ENCODE results near the gene C10orf105. TPM values are rescaled to one million over a fixed set of nuclear protein-coding genes. Genes with fewer than 3 reads are reported as not detected.

C10orf105 gene
- total RNA-seq, 2 experiments from 2014 or later, result 0.09 to 0.15 TPM

- Histone ChIP-seq H3K79me2 (ENCODE audit: insufficient read depth, low read depth, low read length) (no peaks in the 10 kb centered on the region), H2AFZ (ENCODE audit: low read length) (peak overlapping the region; percentile 15; the same call in 1 of the 2 replicates), H3K9me3 (ENCODE audit: low read length) (0 out of 2 replicates have a peak, but pooled peaks cover 3% of the 10 kb centered on the region), H3K4me2 (ENCODE audit: low read length) (peak overlapping the region; percentile 40), H3K4me3 (ENCODE audit: low read depth, low read length, poor library complexity, severe bottlenecking) (peak overlapping the region; percentile 7), H3K36me3 (ENCODE audit: insufficient read depth, low read length) (no peaks in the 10 kb centered on the region), H3K27ac (ENCODE audit: low read depth, low read length, poor library complexity, severe bottlenecking) (peak overlapping the region; percentile 56), H4K20me1 (ENCODE audit: insufficient read depth, low read length) (no peaks in the 10 kb centered on the region), H3K9me2 (ENCODE audit: insufficient read depth, low read length) (no peaks in the 10 kb centered on the region), H3K4me1 (ENCODE audit: insufficient read depth, low read length, poor library complexity, severe bottlenecking) (peaks cover 46% of the 10 kb centered on the region)
- ChIA-PET POLR2A (interaction anchor here (0.6 to 1.1 kb wide), 6 partner anchors 18 to 316 kb away, joined by 3 to 4 read pairs (median 3); no protein-coding TSS in a partner anchor), CTCF (ENCODE audit: unreplicated experiment) (interaction anchor here (1.1 to 1.6 kb wide), 4 partner anchors 9 to 80 kb away, joined by 3 to 6 read pairs (median 4); partner anchors contain the start of gene VSIR)
- BruUV-seq (replicated peaks), result no TSS peak
- DNase-seq (ENCODE audit: low spot score), result no peak
- TF ChIP-seq EZH2phosphoT487 (IDR thresholded peaks at IDR 0.05; ENCODE audit: borderline replicate concordance, low read depth, low read length), result no peak
- TF ChIP-seq CTCF (conservative IDR thresholded peaks at IDR 0.05; ENCODE audit: low read length), result no peak
- intact Hi-C loops (cut with micrococcal nuclease; ENCODE audit: unreplicated experiment), result loop anchor here (2.0 to 5.0 kb wide), 2 partner anchors 45 to 72 kb away; no protein-coding TSS in a partner anchor
Measured at GRCh38 chr10:71694039-71694501, 25.5 kb downstream of the C10orf105 start.

- POLR2A ChIA-PET, result interaction anchor here (0.6 to 1.1 kb wide), 5 partner anchors 32 to 315 kb away, joined by 3 to 4 read pairs (median 3); no protein-coding TSS in a partner anchor
Measured at GRCh38 chr10:71693377-71693776, 26.2 kb downstream of the C10orf105 start.

More at GRCh38 chr10:71693377-71693776, 26.2 kb downstream of the C10orf105 start:
- TF ChIP-seq EZH2phosphoT487 (IDR thresholded peaks at IDR 0.05; ENCODE audit: borderline replicate concordance, low read depth, low read length), result no peak
- no peak for TF ChIP-seq CTCF (conservative IDR thresholded peaks at IDR 0.05; ENCODE audit: low read length)
- no peaks in the 10 kb centered on the region for H3K79me2 ChIP-seq (ENCODE audit: insufficient read depth, low read depth, low read length)
- no peak for DNase-seq (ENCODE audit: low spot score)
- H2AFZ ChIP-seq (ENCODE audit: low read length), result peak overlapping the region; percentile 15; the same call in 1 of the 2 replicates
- H3K4me3 ChIP-seq (ENCODE audit: low read depth, low read length, poor library complexity, severe bottlenecking), result no peak overlapping the region
- no peaks in the 10 kb centered on the region for H4K20me1 ChIP-seq (ENCODE audit: insufficient read depth, low read length)
- intact Hi-C loops (cut with micrococcal nuclease; ENCODE audit: unreplicated experiment), result loop anchor here (5.0 kb wide), 1 partner anchor 71 kb away; no protein-coding TSS in a partner anchor
- BruUV-seq (replicated peaks), result no TSS peak
- CTCF ChIA-PET (ENCODE audit: unreplicated experiment), result interaction anchor here (1.1 to 1.6 kb wide), 3 partner anchors 10 to 14 kb away, joined by 4 to 6 read pairs (median 4); no protein-coding TSS in a partner anchor
- H3K4me1 ChIP-seq (ENCODE audit: insufficient read depth, low read length, poor library complexity, severe bottlenecking), result peaks cover 46% of the 10 kb centered on the region
- no peak overlapping the region for H3K27ac ChIP-seq (ENCODE audit: low read depth, low read length, poor library complexity, severe bottlenecking)
- 0 out of 2 replicates have a peak, but pooled peaks cover 3% of the 10 kb centered on the region for H3K9me3 ChIP-seq (ENCODE audit: low read length)
- peak overlapping the region; percentile 40 for H3K4me2 ChIP-seq (ENCODE audit: low read length)
- H3K9me2 ChIP-seq (ENCODE audit: insufficient read depth, low read length), result no peaks in the 10 kb centered on the region
- no peaks in the 10 kb centered on the region for H3K36me3 ChIP-seq (ENCODE audit: insufficient read depth, low read length)

Measured in OCI-LY7 (cell line).